Tibial nerve (tissue), 4 donors: ENCODE measurements around the gene SAV1. TPM values are rescaled to one million over a fixed set of nuclear protein-coding genes. Genes with fewer than 3 reads are reported as not detected.
"Not testable (repeated sequence)": the region's sequence is repeated elsewhere in the genome, so short reads cannot be mapped to it uniquely, and the experiment has no call there.

Experiments used
- DNase-seq, 2 donors: peaks; one replicate each; pipeline ENCODE4 v3.0.0-alpha.2; 2019; ENCODE audit warnings: low spot score in 2 of 2
- H3K27ac ChIP-seq, 4 donors: fragments of 200-600 bp; sonication (generic) in 3 of 4; one replicate each; pipeline ENCODE4 v1.5.1; 2017 to 2019; ENCODE audit warnings: mild to moderate bottlenecking in 1 of 4
- H3K27me3 ChIP-seq, 2 donors: fragments of 200-600 bp; sonication (generic) in 1 of 2; one replicate each; pipeline versions ENCODE4 v1.5.1 to v1.6.0; 2017 to 2019
- H3K36me3 ChIP-seq, 3 donors: fragments of 200-600 bp; sonication (generic); one replicate each; pipeline ENCODE4 v1.5.1; 2018 to 2019
- H3K4me1 ChIP-seq, 4 donors: fragments of 200-600 bp; sonication (generic) in 3 of 4; one replicate each; pipeline ENCODE4 v1.5.1; 2017 to 2019
- H3K4me3 ChIP-seq, 4 donors: fragments of 200-600 bp; sonication (generic) in 3 of 4; one replicate each; pipeline ENCODE4 v1.5.1; 2017 to 2019; ENCODE audit warnings: mild to moderate bottlenecking in 1 of 4, moderate library complexity in 1 of 4
- H3K9me3 ChIP-seq, 4 donors: fragments of 200-600 bp; sonication (generic) in 3 of 4; one replicate each; pipeline ENCODE4 v1.5.1; 2017 to 2019
- EP300 ChIP-seq, 2 donors: sonication (generic); formaldehyde crosslinking; IDR thresholded peaks; one replicate each; pipeline ENCODE4 v1.6.1; 2017; ENCODE audit warnings: antibody characterized with exemption in 2 of 2, mild to moderate bottlenecking in 1 of 2
- POLR2A ChIP-seq, 2 donors: fragments of 450-650 bp; IDR thresholded peaks; one replicate each; pipeline ENCODE4 v1.6.1; 2017; ENCODE audit warnings: antibody characterized with exemption in 2 of 2, mild to moderate bottlenecking in 2 of 2, moderate library complexity in 2 of 2
- WGBS, 2 donors: methylation state at CpG; one replicate each; pipeline ENCODE4 v1.1.5; 2018; 5-methylcytosine and 5-hydroxymethylcytosine counted together
- total RNA-seq, 4 donors: library from RNA; depleted of rRNA; stranded (reverse); fragments of >200 nt; gene quantifications; one replicate each; pipeline ENCODE4 v1.1.0, GENCODE V29; 2016
- TF ChIP-seq, protein P1 (sequence below), 5 experiments: fragments of 200-600 bp in 3 of 5; fragments of 450-650 bp in 2 of 5; sonication (generic) in 3 of 5; IDR thresholded peaks; one replicate each; pipeline ENCODE4 v1.5.1; 2016 to 2019; ENCODE audit warnings: antibody characterized with exemption in 5 of 5, mild to moderate bottlenecking in 3 of 5, moderate library complexity in 2 of 5

Gene SAV1
- total RNA-seq, 4 donors from 2014 or later: 35.1 to 62.3 (median 47.4) TPM

- Histone ChIP-seq H3K36me3 (no peaks in the 10 kb centered on the region), H3K27me3 (no peaks in the 10 kb centered on the region), H3K9me3 (no peaks in the 10 kb centered on the region), H3K4me3 (no peak overlapping the region), H3K27ac (peak overlapping the region in 2 of 4 donors; percentile 93 to 96), H3K4me1 (peaks cover 0 to 41% (median 17%) of the 10 kb centered on the region in 4 donors)
- no peak for TF ChIP-seq POLR2A (IDR thresholded peaks at IDR 0.05)
- TF ChIP-seq, protein P1, sequence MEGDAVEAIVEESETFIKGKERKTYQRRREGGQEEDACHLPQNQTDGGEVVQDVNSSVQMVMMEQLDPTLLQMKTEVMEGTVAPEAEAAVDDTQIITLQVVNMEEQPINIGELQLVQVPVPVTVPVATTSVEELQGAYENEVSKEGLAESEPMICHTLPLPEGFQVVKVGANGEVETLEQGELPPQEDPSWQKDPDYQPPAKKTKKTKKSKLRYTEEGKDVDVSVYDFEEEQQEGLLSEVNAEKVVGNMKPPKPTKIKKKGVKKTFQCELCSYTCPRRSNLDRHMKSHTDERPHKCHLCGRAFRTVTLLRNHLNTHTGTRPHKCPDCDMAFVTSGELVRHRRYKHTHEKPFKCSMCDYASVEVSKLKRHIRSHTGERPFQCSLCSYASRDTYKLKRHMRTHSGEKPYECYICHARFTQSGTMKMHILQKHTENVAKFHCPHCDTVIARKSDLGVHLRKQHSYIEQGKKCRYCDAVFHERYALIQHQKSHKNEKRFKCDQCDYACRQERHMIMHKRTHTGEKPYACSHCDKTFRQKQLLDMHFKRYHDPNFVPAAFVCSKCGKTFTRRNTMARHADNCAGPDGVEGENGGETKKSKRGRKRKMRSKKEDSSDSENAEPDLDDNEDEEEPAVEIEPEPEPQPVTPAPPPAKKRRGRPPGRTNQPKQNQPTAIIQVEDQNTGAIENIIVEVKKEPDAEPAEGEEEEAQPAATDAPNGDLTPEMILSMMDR (IDR thresholded peaks at IDR 0.05): no peak
- TF ChIP-seq EP300 (IDR thresholded peaks at IDR 0.05): no peak
- 73 to 74% methylated on average over 4 of the region's 4 CpGs for WGBS, 2 donors
- no peak for DNase-seq
These were observed 1.4 kb upstream of the SAV1 start for GRCh38 chr14:50669441-50669986.

GRCh38 chr14:50668826-50669143 is 679 bp upstream of the SAV1 start:
- Histone ChIP-seq H3K27me3 (no peaks in the 10 kb centered on the region), H3K4me3 (peak overlapping the region; percentile 68 to 90 (median 72)), H3K36me3 (no peaks in the 10 kb centered on the region), H3K9me3 (no peaks in the 10 kb centered on the region), H3K27ac (peak overlapping the region; percentile 90 to 96 (median 92)), H3K4me1 (peaks cover 0 to 48% (median 22%) of the 10 kb centered on the region in 4 donors)
- DNase-seq: no peak
- TF ChIP-seq, protein P1 (IDR thresholded peaks at IDR 0.05): no peak
- TF ChIP-seq POLR2A (IDR thresholded peaks at IDR 0.05) (no peak), EP300 (IDR thresholded peaks at IDR 0.05) (no peak)
- WGBS, 2 donors: 6 to 10% methylated on average over 6 of the region's 6 CpGs

DNA sequence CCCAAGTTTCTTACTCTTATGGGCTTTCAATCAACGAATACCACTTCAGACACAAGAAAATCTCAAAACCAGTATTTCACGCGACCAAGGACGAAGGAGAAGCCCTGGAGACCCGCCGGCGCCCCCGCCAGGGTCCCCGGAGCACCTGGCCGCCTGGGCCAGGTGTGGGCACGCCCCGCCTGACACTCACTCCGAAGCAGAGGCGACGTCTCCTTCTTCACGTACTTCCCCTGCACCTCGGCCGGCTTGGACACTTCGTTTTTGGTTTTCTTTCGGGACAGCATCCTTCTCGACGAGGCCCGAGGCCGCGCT is 466 bp downstream of the SAV1 start:
- WGBS, 2 donors: 0% methylated on average over 16 to 17 of the region's 25 CpGs
- Histone ChIP-seq H3K9me3 (no peaks in the 10 kb centered on the region), H3K4me1 (peaks cover 0 to 59% (median 22%) of the 10 kb centered on the region in 4 donors), H3K27me3 (no peaks in the 10 kb centered on the region), H3K27ac (peak overlapping the region; percentile 90 to 96 (median 92)), H3K4me3 (peak overlapping the region; percentile 68 to 90 (median 72)), H3K36me3 (no peaks in the 10 kb centered on the region)
- no peak for DNase-seq
- TF ChIP-seq, protein P1 (IDR thresholded peaks at IDR 0.05): no peak
- TF ChIP-seq POLR2A (IDR thresholded peaks at IDR 0.05): no peak
- TF ChIP-seq EP300 (IDR thresholded peaks at IDR 0.05): no peak

DNA sequence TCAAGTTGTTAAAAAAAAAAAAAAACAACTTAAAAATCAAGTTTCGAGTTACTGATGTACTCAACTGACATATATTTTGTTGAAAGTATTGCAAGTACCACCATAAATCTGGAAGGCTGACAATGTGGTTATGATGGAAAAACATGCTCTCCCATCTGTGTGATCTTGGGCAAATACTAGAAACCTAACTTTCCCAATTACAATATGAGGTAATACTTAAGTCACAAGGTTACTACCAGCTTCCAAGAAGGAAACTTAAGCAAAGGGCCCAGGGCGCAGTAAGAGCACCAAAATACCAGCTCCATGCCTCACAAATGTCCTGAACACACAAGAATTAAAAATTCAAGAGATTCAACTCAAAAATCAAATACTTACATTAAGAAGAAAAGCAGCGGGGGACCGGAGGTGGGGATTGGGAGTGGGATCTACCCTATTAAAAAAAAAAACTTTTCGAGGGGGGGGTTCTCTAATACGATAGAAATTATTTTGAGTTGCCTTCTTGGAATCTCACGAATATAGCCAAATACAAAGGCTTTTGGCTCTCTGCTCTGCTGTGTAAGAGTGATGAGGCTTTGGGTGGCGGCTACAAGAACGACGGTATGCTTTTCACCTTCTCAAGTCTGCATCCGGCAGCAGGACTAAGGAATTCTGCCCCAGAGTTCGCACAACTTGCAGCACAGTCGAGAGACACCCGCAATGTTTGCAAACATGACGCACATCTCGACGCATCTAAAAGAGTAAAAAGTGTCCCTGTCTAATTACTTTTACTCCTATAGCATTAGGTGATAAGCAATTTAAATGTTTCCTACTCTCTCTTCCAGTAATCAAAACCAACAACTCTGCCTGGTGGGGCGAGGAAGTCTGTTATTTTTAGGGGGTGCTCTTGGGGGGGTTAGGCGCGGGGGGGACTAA is 1.1 kb downstream of the SAV1 start:
- WGBS, 2 donors: 1 to 2% methylated on average over 20 of the region's 20 CpGs
- H3K4me3 ChIP-seq: peak overlapping the region; percentile 68 to 90 (median 72)
- peak overlapping the region; percentile 90 to 96 (median 92) for H3K27ac ChIP-seq
- no peaks in the 10 kb centered on the region for H3K27me3 ChIP-seq
- DNase-seq: peak in 1 of 2 donors; percentile 53
- no peaks in the 10 kb centered on the region for H3K9me3 ChIP-seq
- peak in 1 of 2 donors; percentile 81 for TF ChIP-seq EP300 (IDR thresholded peaks at IDR 0.05)
- TF ChIP-seq, protein P1 (IDR thresholded peaks at IDR 0.05): no peak
- peak in 1 of 2 donors; percentile 32 for TF ChIP-seq POLR2A (IDR thresholded peaks at IDR 0.05)
- no peaks in the 10 kb centered on the region for H3K36me3 ChIP-seq
- peaks cover 0 to 59% (median 22%) of the 10 kb centered on the region in 4 donors for H3K4me1 ChIP-seq

DNA sequence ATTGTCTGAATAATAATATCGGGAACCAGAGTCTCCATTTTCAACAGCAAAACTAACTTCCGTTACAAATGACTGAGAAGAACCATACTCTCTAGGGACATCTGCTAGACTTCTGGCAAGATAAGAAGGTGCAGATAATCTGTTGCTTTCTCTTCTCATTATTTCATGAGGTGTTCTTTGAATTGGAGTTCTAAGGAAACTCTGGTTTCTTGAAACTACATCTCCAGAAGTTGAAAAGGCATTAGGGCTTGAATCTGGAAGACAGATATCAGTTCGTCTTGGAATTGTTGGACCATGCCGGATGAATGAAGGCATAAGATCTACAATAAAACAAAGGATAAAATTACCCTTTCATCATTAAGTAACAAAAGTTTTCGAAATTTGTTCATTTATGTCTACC is 2.8 kb downstream of the SAV1 start:
- H3K27me3 ChIP-seq, H3K4me3 ChIP-seq, DNase-seq, H3K9me3 ChIP-seq, H3K27ac ChIP-seq, H3K36me3 ChIP-seq: not testable (repeated sequence)
- 72% methylated on average over 5 of the region's 5 CpGs for WGBS, 2 donors
- peaks cover 0 to 60% (median 22%) of the 10 kb centered on the region in 4 donors for H3K4me1 ChIP-seq

- not testable (repeated sequence) for H3K36me3 ChIP-seq, H3K27me3 ChIP-seq, DNase-seq, H3K4me3 ChIP-seq, H3K9me3 ChIP-seq, H3K27ac ChIP-seq
- 92 to 94% methylated on average over 2 of the region's 2 CpGs for WGBS, 2 donors
- H3K4me1 ChIP-seq: peaks cover 0 to 59% (median 25%) of the 10 kb centered on the region in 4 donors
These were observed 3.5 kb downstream of the SAV1 start for GRCh38 chr14:50664579-50664978.
